Measurements from ENCODE around the gene C21orf91.

Gene C21orf91

GRCh38 chr21:17746920-17747319 is 72.2 kb downstream of the C21orf91 start (continued):
- TF ChIP-seq TOX (CRISPR knock-in tag; IDR thresholded peaks at IDR 0.05; ENCODE audit: borderline replicate concordance) = no peak
- no peak for TF ChIP-seq SNAI2 (CRISPR knock-in tag; IDR thresholded peaks at IDR 0.05)

GRCh38 chr21:17745086-17745485 is 74.1 kb downstream of the C21orf91 start:
- TF ChIP-seq CSDC2 (CRISPR knock-in tag; IDR thresholded peaks at IDR 0.05) = no peak
- no peak for TF ChIP-seq BACH2 (CRISPR knock-in tag; IDR thresholded peaks at IDR 0.05; ENCODE audit: borderline replicate concordance)

GRCh38 chr21:17742940-17743592 is 76.1 kb downstream of the C21orf91 start:
- no peak for TF ChIP-seq CSDC2 (CRISPR knock-in tag; IDR thresholded peaks at IDR 0.05)
- no peak for ATAC-seq

More at GRCh38 chr21:17745086-17745485, 74.1 kb downstream of the C21orf91 start:
- no peak for ATAC-seq

- ATAC-seq = no peak
- TF ChIP-seq ISL1 (CRISPR knock-in tag; IDR thresholded peaks at IDR 0.05) (no peak), CREB5 (CRISPR knock-in tag; IDR thresholded peaks at IDR 0.05; ENCODE audit: low read depth) (no peak), TCF4 (CRISPR knock-in tag; IDR thresholded peaks at IDR 0.05; ENCODE audit: borderline replicate concordance) (no peak), CSRNP3 (CRISPR knock-in tag; IDR thresholded peaks at IDR 0.05) (no peak), ZNF565 (CRISPR knock-in tag; conservative IDR thresholded peaks at IDR 0.05; ENCODE audit: low read depth) (no peak), POU6F1 (CRISPR knock-in tag; IDR thresholded peaks at IDR 0.05; ENCODE audit: borderline replicate concordance, low read depth) (no peak), PATZ1 (CRISPR knock-in tag; IDR thresholded peaks at IDR 0.05; ENCODE audit: borderline replicate concordance) (no peak), OSR1 (CRISPR knock-in tag; IDR thresholded peaks at IDR 0.05) (no peak), ZFP30 (CRISPR knock-in tag; IDR thresholded peaks at IDR 0.05) (no peak), TSHZ2 (CRISPR knock-in tag; IDR thresholded peaks at IDR 0.05) (no peak), BACH2 (CRISPR knock-in tag; IDR thresholded peaks at IDR 0.05; ENCODE audit: borderline replicate concordance) (no peak)
These were observed 77.0 kb downstream of the C21orf91 start for GRCh38 chr21:17742181-17742580.

All from SK-N-SH treated with all-trans-retinoic acid at 6 μM for 48 hours (cell line).